ENCODE data around the gene PRG2.

Gene PRG2

DNA sequence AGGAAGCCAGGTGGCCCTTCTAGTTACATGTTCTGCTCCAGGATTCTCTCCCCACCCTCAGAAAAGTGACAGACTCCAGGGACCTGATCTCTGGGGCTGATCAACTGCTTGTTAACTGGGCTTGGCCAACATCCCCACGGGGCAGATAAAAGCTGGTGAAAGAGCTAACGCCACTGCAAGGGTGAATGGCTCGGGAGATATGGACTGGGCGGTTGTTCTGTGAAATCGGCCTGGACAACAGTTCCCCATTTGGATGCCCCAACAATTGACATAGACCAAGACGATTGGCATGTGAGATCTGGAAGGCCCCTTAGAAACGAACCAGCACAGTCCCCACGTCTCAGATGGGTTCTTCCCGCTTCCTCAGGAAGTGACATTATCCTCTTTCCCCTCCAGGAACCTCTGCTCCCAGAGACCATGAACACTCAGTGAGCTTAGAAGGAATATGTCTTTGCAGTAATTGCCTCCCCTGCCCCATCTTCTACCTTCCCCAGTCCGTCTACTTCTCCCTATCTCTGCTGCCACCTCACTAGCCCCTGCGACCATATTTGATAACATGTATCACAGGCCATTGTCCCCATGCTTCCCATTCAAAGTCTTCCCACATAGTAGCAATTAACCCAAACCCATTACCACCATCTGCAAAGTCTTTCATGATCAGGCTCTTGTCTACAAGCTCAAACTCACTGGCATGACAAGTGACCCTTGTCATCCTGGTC is 5.6 kb upstream of the PRG2 start:
- no peak for DNase-seq

DNA sequence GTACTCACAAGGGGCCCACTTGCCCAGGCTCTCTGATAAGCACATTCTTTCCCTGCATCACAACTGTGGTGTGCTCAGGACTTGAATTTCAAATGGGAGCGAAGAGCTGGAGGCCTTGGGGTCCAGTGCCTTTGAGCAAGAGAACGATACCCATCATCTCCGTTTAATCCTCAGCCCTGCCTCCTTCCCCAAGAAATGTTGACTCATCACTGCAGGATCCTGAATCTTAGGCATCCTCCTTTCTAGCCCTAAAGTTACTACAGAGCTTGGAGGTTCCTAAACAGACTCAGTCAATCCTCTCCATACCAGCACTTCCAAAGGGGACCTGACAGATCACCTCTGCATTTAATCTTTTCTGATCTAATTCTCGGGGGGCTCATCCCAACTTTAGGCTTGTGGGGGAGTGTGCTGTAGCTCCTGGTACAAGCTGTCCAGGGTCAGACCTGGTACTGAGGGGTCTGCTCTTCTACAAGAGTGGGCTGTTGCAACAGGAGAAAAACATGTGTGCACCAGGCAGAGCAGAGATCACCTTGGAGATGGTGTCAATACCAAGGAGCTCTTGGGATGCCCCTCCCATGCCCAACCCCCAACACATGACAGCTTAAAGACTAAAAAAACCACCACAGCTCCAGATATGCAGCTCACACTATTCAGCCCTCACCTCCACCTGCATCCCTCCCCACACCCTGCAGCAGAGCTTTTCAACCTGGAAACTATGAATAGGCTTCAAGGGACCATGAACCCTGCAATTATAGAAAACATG is 3.9 kb upstream of the PRG2 start:
- no peak for DNase-seq

DNA sequence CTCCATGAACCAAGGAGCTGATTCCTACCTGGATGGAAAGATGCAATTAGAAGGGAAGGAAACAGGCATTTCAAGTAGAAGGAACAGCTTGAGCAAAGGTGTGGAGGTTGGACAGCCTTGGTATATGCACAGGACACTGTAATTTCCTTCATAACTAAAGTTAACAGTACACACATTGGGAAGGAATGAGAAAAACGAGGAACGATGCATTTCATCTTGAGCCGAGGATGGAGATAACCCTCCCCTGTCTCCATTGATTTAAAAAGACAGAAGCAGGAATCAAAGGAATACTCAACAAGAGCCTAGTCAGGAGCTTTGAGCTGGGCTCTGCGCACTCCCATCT is 2.3 kb upstream of the PRG2 start:
- no peak for DNase-seq

DNA sequence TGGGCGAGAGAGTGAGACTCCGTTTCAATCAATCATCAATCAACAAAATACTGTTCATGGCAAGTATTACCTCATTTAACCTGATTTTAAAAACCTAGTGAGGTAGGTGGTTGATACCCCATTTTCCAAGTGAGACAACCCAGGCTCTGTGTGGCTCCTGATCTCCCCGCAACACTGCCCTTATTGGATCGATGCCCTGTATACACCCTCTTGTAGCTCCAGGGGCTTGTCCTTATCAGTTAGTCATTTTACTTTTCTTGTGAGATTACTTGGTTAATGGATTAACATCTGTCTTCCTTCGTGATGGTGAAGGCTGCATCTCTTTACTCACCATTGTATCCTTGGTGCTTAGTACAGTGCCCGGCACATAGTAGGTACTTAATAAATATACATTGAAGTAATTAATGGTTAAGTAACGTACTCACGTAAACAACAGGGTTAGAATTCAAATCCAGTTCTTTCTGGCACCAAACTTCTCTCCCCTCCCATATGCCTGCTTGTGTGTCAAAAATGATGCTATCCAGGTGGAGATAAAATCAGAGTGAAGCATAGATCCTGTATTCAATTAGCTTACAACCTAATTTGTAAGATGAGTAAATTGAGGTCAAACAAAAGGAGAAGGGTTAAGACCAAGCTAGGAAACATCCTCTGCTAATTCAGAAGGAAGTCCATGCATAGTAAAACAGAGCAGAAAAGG is 1.8 kb upstream of the PRG2 start:
- DNase-seq = no peak

DNA sequence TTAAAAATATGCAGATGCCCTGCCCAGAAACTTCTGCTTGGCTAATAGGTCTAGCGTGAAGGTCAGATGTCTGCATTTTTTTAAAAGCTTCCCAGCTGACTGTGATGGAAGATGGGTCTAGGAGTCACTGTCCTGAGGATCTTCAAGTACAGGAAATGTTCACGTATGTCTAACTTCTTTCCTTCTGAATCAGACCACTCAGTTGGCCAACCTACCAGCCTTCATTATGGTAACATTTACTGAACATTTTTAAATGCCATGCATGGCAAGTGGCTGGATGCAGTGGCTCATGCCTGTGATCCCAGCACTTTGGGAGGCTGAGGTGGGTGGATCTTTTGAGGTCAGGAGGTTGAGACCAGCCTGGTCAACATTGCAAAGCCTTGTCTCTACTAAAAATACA is 1.1 kb upstream of the PRG2 start:
- no peak for DNase-seq

DNA sequence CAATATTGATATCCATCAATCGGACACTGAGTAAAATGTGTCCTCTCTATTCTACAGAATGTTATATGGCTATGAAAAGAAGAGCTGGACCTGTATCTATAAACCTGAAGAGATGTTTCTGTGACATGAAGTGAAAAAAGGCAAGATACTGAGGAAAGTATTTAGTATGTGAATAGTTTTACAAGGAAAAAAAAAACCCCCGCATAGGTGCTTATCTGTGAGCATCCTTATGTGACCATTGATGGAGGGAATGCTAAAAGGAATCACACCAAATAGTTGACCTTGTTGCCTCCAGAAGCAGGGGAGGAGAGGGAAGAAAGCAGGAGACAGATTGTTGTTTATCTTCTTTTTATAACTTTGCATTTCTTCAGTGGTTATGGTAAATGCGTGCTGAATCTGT is 661 bp upstream of the PRG2 start:
- no peak for DNase-seq

DNA sequence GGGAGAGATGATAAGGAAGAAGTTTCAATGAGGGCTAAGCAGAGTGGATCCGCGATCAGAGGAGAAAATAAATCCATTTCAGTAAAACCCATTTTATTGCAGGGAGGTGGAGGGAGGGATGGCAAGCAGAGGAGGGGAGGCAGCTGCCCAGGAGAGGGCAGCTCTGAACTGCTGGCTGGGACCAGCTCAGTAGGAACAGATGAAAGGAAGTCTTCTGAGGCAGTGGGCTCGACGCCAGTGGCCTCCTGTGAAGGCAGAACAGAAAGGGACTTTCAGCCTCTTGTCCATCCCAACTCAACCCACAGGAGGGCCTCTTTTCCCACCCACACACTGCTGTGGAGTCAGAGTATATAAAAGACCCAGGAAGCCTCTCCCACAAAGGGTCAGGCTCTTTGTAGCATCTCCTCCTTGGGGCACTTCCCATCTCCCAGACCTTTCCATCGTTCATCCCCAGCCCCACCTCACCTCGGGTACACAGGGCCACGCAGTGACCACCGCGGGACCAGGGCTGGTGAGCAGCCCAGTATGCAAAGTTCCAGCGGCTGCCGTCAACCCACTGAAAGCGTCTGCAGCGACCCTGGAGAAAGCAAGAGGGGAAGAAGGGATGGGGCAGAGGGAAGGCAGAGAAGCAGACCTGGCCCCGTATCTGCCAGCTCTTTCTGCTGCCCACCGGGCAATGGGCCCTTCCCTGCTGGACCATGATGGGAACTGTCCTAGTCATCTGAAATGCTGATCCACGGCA is 3.0 kb downstream of the PRG2 start:
- peak; percentile 3 for DNase-seq

DNA sequence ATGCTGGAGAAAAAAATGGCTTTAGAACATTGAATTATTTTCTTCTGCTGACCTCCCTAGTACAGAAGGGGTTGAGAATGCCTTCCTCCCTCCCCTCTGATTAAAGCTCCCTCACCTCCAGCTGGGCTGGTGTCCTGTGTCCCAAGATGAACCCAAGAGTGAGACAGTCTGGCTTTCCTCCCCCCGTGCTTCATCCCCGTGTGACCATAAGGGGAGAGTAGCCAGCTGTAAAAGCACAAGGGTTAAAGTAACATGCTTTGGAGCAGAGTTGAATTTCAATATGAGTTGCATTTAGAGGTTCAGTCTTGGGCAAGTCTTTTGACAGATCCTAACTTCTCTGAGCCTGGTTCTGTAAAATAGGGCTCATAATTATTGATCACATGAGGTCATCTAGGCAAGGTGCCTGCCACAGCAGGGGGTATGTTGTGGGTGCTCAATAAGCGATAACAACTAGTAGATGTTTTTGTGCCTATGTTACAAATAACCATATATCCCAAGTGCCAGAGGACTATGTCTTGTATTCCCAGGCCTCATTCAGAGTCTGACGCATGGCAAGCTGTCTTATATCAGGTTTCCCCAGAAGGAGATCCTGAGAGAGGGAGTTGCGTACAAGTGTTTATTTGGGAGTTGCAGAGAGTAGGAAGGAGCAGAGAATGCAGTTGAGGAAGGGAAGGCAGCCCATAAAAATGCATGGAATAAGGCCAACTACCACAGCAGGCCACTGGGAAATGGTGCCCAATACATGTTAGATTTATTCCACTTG is 4.1 kb downstream of the PRG2 start:
- DNase-seq = no peak

DNA sequence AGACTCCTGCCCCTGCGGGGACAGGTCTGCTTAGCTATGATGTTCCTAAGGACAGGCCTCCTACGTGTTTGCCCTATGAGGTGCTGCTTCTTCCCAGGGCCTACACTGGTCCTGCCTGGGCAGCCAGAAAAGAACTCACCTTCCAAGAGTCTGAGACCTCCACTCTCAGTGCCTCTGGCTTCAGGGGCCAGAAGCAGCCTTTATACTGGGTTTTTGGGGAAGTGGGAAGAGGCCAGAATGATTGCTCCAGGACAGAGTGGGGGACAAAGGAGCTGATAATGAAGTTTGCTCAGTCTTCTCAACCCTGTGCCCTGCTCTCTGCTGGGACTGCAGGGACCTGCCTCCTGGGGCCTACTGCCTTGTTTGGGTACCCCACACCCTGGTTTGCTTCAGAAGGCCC is 9.5 kb downstream of the PRG2 start, which contains the start of gene PRG3:
TSS of gene PRG3 (minus strand) at position 176 of the 400 bp plus-strand sequence. CDS start 442 bp downstream, outside the sequence.
- DNase-seq = no peak

DNA sequence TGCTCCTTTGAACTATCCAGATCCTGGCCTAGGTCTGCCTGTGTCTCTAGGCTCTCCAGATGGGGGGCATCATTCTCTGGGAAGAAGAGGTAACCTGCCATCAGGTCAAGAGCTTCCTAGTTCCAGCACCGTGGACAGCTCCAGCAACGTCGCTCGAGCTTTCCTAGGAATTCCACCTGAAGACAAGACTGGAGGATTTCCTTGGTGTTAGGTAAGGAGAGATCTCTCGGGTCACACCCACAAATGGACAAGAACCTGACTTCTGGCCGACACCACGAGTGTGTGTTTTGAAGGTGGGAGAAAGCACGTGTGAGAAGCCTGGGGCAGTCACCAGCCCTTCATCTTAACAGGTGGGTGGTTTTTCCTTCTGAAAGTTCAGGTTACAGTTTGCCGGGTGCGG is 10.7 kb downstream of the PRG2 start:
- no peak for DNase-seq

DNA sequence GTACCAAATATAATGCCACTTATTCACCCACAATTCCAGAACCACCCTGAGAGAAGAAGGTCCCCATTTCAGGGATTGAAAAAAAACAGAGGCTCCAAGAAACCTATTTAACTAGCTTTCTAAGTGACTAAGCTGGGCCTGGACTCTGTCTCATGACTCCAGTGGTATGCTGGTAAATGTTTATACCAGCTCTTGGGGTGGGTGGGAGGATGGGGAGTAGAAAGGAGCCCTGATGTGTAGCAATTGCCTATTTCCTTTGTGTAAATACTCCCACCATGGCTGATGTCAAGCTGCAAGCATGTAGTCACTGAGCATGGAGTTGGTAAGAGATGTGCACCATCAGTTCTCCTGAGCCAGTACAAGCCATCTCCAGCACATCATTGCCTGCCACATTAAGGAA is 12.3 kb downstream of the PRG2 start:
- no peak for DNase-seq

DNA sequence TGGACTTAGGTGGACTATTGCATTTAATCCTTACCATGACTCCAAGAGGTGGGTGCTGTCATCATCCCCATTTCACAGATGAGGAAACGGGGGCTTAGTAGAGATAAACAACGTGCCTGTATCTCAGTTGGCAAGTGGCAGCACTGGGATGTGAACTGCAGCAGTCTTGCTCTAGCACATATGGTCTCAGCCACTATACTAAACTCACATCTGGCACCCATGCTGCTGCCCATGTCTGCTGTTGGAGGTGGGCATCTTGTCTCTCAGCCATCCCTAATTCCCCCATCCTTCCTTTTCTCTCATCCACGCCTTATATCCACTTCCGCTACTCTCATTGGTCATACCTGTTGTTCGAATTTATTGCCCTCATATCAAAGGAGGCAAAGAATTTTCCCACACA is 13.3 kb downstream of the PRG2 start:
- no peak for DNase-seq

DNA sequence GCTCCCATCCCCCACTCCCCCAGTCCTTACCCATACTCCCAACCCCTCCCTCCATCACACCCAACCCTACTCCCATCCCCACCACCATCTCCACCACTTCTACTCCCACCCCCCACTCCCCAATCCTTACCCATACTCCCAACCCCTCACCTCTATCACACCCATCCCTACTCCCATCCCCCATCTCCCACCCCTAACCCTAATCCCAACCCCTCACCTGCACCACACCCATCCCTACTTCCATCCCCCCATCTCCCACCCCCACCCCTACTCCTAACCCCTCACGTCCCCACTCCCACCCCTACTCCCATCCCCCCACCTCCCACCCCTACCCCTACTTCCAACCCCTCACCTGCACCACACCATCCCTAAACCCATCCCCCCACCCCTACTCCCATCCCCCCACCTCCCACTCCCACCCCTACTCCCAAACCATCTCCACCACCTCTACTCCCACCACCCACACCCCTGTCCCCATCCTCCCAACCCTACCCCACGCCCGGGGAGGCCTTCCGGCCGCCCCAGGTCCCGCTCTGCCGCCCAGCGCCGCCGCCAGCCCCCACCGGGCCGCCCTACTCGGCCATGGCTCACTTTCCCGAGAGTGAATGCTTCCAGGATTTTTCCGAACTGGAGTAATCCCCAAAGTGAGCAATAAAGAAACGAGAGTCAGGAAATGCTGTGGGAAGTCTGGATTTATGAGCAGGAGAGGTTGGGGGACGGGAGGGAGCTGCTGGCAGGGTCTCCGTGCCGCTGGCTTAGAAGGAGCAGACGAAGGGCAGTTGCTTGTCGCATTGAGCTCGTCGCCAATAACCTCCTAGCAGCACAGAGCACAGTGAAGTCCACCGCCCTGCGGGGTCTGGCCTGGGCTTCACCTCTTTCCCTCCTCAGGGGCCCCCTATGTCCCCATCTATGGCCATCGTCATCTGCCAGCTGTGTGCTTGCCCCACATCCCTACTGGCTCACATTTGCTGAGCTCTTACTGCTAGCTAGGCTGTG is 14.1 kb downstream of the PRG2 start:
- DNase-seq = no peak

DNA sequence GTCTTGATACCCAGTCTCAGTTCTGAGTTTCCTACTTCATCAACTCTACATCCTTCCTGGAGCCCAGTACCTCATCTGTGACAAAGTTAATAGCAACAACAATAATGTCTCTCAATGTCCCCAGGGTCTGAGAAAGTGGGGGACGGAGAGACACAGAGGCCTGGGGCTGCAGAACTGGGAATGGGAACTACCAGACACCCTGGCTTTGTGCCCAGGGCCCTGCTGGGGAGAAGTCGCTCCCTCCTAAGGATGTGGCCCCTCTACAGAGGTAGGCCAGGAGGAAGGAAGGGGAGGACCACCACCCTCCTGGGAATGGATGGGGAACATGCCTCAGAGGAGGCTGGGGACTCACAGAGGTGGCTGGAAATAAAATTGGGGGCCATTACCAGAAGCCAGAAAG is 15.0 kb downstream of the PRG2 start:
- DNase-seq = no peak

DNA sequence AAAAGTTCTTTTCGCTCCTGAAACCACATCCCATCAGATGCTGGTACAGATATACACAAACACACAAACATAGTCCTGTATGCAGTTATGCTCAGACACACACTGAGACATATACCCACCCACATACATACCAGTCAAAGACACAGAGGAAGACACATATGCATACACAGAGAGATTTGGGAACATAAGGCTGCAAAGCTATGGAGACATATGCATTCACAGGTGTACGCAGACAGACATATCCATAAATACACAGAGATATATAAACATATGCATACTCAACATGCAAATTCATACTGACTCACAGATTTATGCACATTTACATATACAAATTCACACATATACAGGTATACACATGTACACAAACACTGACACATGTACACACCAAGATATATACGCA is 15.5 kb downstream of the PRG2 start:
- DNase-seq = no peak

DNA sequence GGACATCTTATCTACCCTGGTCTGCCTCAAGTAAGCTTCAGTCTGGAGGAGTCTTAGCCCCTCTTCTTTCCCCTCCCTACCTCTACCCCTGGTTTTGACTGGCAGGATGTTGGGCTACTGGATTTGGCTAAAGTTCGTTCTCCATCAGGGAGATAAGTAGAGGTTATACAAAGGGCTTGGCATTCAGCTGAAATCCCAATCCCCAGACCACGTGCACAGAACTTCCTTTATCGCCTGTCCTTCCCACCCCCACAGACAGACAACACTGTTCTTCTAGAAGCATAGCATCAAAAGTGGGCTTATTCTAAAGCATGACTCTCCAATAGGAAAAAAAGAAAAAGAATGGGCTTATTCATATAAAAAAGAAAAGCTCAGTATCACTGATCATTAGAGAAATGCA is 17.3 kb downstream of the PRG2 start:
- DNase-seq = no peak

DNA sequence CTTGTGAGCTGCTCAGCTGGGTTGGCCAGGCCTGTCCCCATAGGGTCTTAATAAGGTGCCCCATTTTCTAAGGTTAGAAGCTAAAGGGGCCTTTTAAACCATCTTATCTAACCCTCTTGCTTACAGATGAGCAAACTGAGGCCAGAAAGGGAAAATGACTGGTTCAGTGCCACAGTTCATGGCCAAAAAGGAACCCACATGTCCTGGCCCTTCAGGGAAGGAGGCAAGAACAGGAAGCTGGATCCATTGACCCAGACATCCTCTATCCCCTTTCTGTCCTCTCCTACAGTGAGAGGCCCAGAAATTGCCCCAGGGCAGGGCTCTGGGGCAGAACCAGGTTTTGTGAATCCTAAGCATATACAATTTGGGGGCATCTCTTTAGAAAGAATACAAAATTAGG is 19.5 kb downstream of the PRG2 start:
- no peak for DNase-seq

DNA sequence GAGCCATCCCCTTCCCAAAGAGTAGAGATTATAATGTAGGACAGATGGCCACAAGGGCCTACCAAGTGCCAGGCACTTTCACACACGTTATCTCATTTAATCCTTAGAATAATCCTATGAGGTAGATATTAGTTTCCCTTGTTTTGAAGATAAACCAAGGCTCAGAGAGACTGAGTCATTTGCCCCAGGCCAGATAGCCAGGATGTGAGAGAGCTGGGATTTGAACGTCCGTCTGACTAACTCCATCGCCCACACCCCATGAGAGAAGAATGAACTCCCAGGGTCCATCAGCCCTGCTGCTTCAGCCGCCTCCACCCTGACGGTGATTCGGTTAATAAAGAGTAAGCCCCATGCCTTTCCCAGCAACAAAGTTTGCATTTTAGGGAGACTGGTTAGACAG is 20.2 kb downstream of the PRG2 start:
- DNase-seq = no peak

DNA sequence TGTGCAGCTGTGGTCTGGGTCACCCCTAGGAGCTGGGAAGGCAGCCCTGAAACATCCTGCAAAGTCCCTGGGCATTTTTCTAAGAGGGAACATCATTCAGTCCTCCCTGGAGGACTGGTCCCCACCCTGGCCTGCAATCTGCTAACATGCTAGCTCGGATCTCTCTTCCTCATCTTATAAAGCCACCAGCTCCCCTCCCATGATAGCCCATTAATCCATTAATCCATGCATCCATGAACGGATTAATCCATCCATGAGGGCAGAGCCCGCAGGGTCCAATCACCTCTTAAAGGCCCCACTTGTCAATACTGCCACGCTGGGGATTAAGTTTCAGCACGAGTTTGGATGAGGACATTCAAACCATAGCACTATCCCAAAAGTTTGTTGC is 21.6 kb downstream of the PRG2 start:
- DNase-seq = no peak

DNA sequence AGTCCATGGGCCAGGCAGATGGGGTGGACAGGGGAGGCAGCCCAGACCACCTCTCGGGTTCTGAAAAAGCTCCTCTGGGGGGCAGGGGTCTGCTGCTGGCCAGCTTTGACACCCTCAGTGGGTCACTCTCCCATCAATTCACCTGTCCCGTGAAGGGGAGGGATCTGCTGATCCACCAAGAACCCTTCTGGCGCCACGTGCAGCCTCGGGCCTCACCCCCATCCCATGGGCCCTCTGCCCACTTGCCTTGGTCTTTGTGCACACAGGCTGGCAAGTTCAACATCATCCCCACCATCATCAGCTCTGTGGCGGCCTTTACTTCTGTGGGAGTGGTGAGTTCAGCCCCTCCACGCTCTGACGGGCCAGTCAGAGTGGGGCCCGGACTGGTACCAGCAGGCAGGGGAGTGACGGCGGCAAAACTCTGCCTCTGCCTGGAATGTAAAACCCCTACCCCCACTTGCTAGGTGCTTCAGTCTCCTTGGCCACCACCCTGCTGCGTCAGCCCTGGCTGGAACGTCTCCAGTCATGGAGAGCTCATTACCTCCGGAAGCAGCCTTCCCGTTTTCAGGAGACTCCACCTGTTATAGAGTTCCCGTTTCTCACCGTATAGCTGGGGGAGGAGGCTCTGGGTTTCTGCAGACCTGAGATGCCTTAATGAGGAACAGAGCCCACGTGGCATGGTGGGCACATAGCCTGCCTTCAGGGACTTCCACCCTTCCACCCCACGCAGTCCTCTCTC is 22.2 kb downstream of the PRG2 start:
- DNase-seq = no peak

All from fibroblast of skin of scalp (primary cell).